HEK293 (cell line): ENCODE measurements around the gene CYP4F3.

Experiments
- MEIS1 ChIP-seq: sonication (generic); formaldehyde crosslinking; IDR thresholded peaks from 2 replicates; pipeline ENCODE4 v1.8.1; 2022; ENCODE audit warnings: missing genetic modification reagents, mild to moderate bottlenecking, borderline replicate concordance
- SALL2 ChIP-seq: fragments of 450-650 bp; formaldehyde crosslinking; IDR thresholded peaks from 2 replicates; pipeline ENCODE4 v1.5.0; 2017; ENCODE audit warnings: missing biosample characterization, mild to moderate bottlenecking, missing genetic modification characterization, borderline replicate concordance
- ZBTB1 ChIP-seq: fragments of 450-650 bp; formaldehyde crosslinking; IDR thresholded peaks from 2 replicates; pipeline ENCODE4 v1.5.1; 2016; ENCODE audit warnings: missing biosample characterization, missing genetic modification characterization
- ZNF184 ChIP-seq: fragments of 450-650 bp; IDR thresholded peaks from 2 replicates; pipeline ENCODE4 v1.5.1; 2018; ENCODE audit warnings: missing biosample characterization, mild to moderate bottlenecking, missing genetic modification characterization
- ZNF23 ChIP-seq: fragments of 450-650 bp; formaldehyde crosslinking; IDR thresholded peaks from 2 replicates; pipeline ENCODE4 v1.5.1; 2016; ENCODE audit warnings: missing biosample characterization, missing genetic modification characterization, borderline replicate concordance
- ZNF274 ChIP-seq, 2 experiments: fragments of 200-500 bp in 1 of 2; fragments of 450-650 bp in 1 of 2; sonication (Bioruptor generic) in 1 of 2; formaldehyde crosslinking in 1 of 2; IDR thresholded peaks; 2 replicates each; pipeline versions ENCODE4 v1.5.1 to v1.6.1; 2014 to 2016; ENCODE audit warnings: borderline replicate concordance in 1 of 2, inconsistent platforms in 1 of 2, low read length in 1 of 2, missing biosample characterization in 1 of 2, missing genetic modification characterization in 1 of 2
- ZNF292 ChIP-seq: fragments of 450-650 bp; formaldehyde crosslinking; IDR thresholded peaks from 2 replicates; pipeline ENCODE4 v1.5.1; 2016; ENCODE audit warnings: low read depth, missing biosample characterization, missing genetic modification characterization, borderline replicate concordance
- ZNF629 ChIP-seq: fragments of 450-650 bp; formaldehyde crosslinking; IDR thresholded peaks from 2 replicates; pipeline ENCODE4 v1.5.1; 2017; ENCODE audit warnings: missing biosample characterization, missing genetic modification characterization
- ZNF837 ChIP-seq: fragments of 450-650 bp; formaldehyde crosslinking; IDR thresholded peaks from 2 replicates; pipeline ENCODE4 v1.5.1; 2016; ENCODE audit warnings: missing biosample characterization, missing genetic modification characterization
- ZXDB ChIP-seq: fragments of 450-650 bp; formaldehyde crosslinking; IDR thresholded peaks from 2 replicates; pipeline ENCODE4 v1.5.1; 2016; ENCODE audit warnings: missing biosample characterization, missing genetic modification characterization
- TF ChIP-seq, protein P1 (sequence below): fragments of 450-650 bp; formaldehyde crosslinking; IDR thresholded peaks from 2 replicates; pipeline ENCODE4 v1.5.1; 2016; ENCODE audit warnings: missing biosample characterization, missing genetic modification characterization
- TF ChIP-seq, protein P2 (sequence below): fragments of 450-650 bp; IDR thresholded peaks from 2 replicates; pipeline ENCODE4 v1.5.1; 2018; ENCODE audit warnings: missing biosample characterization, missing genetic modification characterization
- TF ChIP-seq, protein P3 (sequence below): fragments of 450-650 bp; formaldehyde crosslinking; IDR thresholded peaks from 2 replicates; pipeline ENCODE4 v1.5.1; 2017; ENCODE audit warnings: missing biosample characterization, missing genetic modification characterization
- TF ChIP-seq, protein P4 (sequence below): fragments of 450-650 bp; formaldehyde crosslinking; IDR thresholded peaks from 2 replicates; pipeline ENCODE4 v1.5.1; 2016; ENCODE audit warnings: missing biosample characterization, missing genetic modification characterization, low read depth

DNA sequence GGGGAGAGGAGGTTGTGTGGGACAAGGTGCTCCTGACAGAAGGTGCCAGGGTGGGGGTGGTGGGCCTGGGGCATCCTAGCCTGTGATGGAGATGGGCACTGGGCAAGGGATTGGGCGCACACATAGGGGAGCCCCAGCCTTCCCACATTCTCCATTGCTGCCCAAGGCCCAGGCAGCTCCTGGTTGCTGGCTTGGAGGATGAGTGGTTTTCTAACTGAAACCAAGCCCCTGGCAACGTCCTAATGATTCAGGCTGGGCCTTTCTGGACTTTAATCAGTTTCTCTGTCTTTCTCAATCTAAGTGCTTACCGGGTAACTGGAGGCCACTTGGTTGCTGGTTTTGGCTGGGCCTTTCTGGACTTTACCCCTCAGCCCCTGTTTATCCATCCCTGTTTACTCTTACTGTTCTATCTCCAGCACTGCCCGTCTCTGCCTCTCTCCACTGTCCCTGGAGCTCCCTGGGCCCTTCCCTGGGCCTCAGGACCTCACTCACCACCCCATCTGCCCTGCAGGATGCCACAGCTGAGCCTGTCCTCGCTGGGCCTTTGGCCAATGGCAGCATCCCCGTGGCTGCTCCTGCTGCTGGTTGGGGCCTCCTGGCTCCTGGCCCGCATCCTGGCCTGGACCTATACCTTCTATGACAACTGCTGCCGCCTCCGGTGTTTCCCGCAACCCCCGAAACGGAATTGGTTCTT is 354 bp downstream of the CYP4F3 start:
- TF ChIP-seq, protein P1, sequence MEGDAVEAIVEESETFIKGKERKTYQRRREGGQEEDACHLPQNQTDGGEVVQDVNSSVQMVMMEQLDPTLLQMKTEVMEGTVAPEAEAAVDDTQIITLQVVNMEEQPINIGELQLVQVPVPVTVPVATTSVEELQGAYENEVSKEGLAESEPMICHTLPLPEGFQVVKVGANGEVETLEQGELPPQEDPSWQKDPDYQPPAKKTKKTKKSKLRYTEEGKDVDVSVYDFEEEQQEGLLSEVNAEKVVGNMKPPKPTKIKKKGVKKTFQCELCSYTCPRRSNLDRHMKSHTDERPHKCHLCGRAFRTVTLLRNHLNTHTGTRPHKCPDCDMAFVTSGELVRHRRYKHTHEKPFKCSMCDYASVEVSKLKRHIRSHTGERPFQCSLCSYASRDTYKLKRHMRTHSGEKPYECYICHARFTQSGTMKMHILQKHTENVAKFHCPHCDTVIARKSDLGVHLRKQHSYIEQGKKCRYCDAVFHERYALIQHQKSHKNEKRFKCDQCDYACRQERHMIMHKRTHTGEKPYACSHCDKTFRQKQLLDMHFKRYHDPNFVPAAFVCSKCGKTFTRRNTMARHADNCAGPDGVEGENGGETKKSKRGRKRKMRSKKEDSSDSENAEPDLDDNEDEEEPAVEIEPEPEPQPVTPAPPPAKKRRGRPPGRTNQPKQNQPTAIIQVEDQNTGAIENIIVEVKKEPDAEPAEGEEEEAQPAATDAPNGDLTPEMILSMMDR (tag by site-specific recombination), result no peak
- no peak for TF ChIP-seq ZNF629
- TF ChIP-seq, protein P2, sequence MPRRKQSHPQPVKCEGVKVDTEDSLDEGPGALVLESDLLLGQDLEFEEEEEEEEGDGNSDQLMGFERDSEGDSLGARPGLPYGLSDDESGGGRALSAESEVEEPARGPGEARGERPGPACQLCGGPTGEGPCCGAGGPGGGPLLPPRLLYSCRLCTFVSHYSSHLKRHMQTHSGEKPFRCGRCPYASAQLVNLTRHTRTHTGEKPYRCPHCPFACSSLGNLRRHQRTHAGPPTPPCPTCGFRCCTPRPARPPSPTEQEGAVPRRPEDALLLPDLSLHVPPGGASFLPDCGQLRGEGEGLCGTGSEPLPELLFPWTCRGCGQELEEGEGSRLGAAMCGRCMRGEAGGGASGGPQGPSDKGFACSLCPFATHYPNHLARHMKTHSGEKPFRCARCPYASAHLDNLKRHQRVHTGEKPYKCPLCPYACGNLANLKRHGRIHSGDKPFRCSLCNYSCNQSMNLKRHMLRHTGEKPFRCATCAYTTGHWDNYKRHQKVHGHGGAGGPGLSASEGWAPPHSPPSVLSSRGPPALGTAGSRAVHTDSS, result no peak
- TF ChIP-seq, protein P3, sequence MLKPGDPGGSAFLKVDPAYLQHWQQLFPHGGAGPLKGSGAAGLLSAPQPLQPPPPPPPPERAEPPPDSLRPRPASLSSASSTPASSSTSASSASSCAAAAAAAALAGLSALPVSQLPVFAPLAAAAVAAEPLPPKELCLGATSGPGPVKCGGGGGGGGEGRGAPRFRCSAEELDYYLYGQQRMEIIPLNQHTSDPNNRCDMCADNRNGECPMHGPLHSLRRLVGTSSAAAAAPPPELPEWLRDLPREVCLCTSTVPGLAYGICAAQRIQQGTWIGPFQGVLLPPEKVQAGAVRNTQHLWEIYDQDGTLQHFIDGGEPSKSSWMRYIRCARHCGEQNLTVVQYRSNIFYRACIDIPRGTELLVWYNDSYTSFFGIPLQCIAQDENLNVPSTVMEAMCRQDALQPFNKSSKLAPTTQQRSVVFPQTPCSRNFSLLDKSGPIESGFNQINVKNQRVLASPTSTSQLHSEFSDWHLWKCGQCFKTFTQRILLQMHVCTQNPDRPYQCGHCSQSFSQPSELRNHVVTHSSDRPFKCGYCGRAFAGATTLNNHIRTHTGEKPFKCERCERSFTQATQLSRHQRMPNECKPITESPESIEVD, result no peak
- no peak for TF ChIP-seq ZBTB1 (tag by site-specific recombination)
- TF ChIP-seq ZNF184, result no peak
- no peak for TF ChIP-seq ZNF837 (tag by site-specific recombination)
- no peak for TF ChIP-seq MEIS1 (CRISPR knock-in tag)
- TF ChIP-seq ZNF23 (tag by site-specific recombination), result no peak
- TF ChIP-seq, protein P4, sequence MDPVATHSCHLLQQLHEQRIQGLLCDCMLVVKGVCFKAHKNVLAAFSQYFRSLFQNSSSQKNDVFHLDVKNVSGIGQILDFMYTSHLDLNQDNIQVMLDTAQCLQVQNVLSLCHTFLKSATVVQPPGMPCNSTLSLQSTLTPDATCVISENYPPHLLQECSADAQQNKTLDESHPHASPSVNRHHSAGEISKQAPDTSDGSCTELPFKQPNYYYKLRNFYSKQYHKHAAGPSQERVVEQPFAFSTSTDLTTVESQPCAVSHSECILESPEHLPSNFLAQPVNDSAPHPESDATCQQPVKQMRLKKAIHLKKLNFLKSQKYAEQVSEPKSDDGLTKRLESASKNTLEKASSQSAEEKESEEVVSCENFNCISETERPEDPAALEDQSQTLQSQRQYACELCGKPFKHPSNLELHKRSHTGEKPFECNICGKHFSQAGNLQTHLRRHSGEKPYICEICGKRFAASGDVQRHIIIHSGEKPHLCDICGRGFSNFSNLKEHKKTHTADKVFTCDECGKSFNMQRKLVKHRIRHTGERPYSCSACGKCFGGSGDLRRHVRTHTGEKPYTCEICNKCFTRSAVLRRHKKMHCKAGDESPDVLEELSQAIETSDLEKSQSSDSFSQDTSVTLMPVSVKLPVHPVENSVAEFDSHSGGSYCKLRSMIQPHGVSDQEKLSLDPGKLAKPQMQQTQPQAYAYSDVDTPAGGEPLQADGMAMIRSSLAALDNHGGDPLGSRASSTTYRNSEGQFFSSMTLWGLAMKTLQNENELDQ (tag by site-specific recombination), result no peak
- TF ChIP-seq SALL2 (tag by site-specific recombination), result no peak
- TF ChIP-seq ZXDB (tag by site-specific recombination), result no peak
- no peak for TF ChIP-seq ZNF292
- no peak for TF ChIP-seq ZNF274 (IDR thresholded peaks at IDR 0.05; ENCODE audit: low read length)
- TF ChIP-seq ZNF274 (tag by site-specific recombination; IDR thresholded peaks at IDR 0.05; ENCODE audit: borderline replicate concordance), result no peak
